ENCODE measurements around the gene EN1.

- TF ChIP-seq CTCF (IDR thresholded peaks at IDR 0.05) (no peak), ZFX (IDR thresholded peaks at IDR 0.05; ENCODE audit: borderline replicate concordance) (no peak)
Measured at GRCh38 chr2:118851650-118852049, 4.2 kb upstream of the EN1 start.

All from 22Rv1 (cell line).